ENCODE results near the gene WDR70. TPM values are rescaled to one million over a fixed set of nuclear protein-coding genes. Genes with fewer than 3 reads are reported as not detected.

Gene WDR70
- total RNA-seq, 4 donors from 2014 or later: 24.7 to 200 (median 29.9) TPM

DNA sequence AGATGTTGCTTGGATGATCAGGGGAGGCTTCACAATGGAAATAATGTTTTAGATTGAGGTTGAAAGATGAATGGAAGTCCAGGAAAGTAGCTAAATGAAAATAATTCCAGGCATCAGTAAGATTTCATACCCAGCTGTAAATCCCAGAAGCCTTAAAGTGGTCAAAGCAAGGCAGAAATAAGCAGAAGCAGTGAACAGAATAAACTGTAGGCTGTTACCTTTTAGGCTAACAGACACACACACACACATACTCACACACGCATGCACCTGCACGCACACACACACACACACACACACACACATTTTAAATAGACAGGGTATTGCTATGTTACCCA is 175.3 kb downstream of the WDR70 start:
- Histone ChIP-seq H3K36me3 (no peaks in the 10 kb centered on the region), H3K4me3 (no peak overlapping the region), H3K4me1 (peaks cover 0 to 14% (median 12%) of the 10 kb centered on the region in 4 donors), H3K27ac (peak overlapping the region in 3 of 4 donors; percentile 27 to 50 (median 30)), H3K27me3 (no peaks in the 10 kb centered on the region), H3K9me3 (no peaks in the 10 kb centered on the region)
- intact Hi-C loops (cut with DNase I; ENCODE audit: low total_unique reads): no loop called here
- in situ Hi-C loops (cut with MboI; ENCODE audit: low pct_ligation_motif_present in 1 of 4, low pct_unique_long_range_greater_than_20kb in 1 of 4, low sequenced_read_pairs in 3 of 4): loop anchor here in 1 of 4 donors (25.0 kb wide), 1 partner anchor 142 kb away; no protein-coding TSS in a partner anchor
- no peak for TF ChIP-seq POLR2A (IDR thresholded peaks at IDR 0.05)
- no peak for TF ChIP-seq EP300 (IDR thresholded peaks at IDR 0.05; ENCODE audit: low read depth)
- no peak for TF ChIP-seq POLR2AphosphoS5 (IDR thresholded peaks at IDR 0.05)
- TF ChIP-seq, protein P1, sequence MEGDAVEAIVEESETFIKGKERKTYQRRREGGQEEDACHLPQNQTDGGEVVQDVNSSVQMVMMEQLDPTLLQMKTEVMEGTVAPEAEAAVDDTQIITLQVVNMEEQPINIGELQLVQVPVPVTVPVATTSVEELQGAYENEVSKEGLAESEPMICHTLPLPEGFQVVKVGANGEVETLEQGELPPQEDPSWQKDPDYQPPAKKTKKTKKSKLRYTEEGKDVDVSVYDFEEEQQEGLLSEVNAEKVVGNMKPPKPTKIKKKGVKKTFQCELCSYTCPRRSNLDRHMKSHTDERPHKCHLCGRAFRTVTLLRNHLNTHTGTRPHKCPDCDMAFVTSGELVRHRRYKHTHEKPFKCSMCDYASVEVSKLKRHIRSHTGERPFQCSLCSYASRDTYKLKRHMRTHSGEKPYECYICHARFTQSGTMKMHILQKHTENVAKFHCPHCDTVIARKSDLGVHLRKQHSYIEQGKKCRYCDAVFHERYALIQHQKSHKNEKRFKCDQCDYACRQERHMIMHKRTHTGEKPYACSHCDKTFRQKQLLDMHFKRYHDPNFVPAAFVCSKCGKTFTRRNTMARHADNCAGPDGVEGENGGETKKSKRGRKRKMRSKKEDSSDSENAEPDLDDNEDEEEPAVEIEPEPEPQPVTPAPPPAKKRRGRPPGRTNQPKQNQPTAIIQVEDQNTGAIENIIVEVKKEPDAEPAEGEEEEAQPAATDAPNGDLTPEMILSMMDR (IDR thresholded peaks at IDR 0.05): no peak
- WGBS, 2 donors (ENCODE audit: low coverage in 1 of 2): 83 to 100% methylated on average over 2 of the region's 2 CpGs
- DNase-seq: no peak

DNA sequence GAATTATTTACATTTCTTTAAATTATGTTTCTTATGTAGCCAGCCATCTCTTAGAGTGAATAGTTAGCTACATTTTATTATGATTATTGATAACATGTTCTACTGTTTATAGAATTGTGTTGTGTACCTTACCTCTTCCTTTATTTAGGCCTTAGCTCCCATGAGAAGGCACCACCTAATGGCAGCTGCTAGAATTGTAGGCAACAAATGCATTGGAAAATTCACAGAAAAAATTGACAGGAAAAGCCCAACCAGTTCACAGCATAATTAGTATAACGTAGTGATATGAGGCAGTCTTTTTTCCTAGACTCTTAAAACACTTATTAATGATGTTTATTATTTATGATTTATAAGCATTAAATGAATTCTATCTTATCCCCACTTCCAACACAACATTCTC is 175.8 kb downstream of the WDR70 start:
- Histone ChIP-seq H3K27me3 (no peaks in the 10 kb centered on the region), H3K9me3 (no peaks in the 10 kb centered on the region), H3K4me3 (no peak overlapping the region), H3K36me3 (no peaks in the 10 kb centered on the region), H3K27ac (no peak overlapping the region), H3K4me1 (peaks cover 0 to 14% (median 12%) of the 10 kb centered on the region in 4 donors)
- WGBS, 2 donors (ENCODE audit: low coverage in 1 of 2): 0 to 70% methylated on average over 1 of the region's 1 CpG
- DNase-seq: no peak
- in situ Hi-C loops (cut with MboI; ENCODE audit: low pct_ligation_motif_present in 1 of 4, low pct_unique_long_range_greater_than_20kb in 1 of 4, low sequenced_read_pairs in 3 of 4) (loop anchor here in 1 of 4 donors (25.0 kb wide), 1 partner anchor 143 kb away; no protein-coding TSS in a partner anchor), intact Hi-C loops (cut with DNase I; ENCODE audit: low total_unique reads) (no loop called here)
- no peak for TF ChIP-seq POLR2A (IDR thresholded peaks at IDR 0.05)
- TF ChIP-seq, protein P1 (IDR thresholded peaks at IDR 0.05): peak in 4 of 5 experiments; percentile 16 to 36 (median 29)

DNA sequence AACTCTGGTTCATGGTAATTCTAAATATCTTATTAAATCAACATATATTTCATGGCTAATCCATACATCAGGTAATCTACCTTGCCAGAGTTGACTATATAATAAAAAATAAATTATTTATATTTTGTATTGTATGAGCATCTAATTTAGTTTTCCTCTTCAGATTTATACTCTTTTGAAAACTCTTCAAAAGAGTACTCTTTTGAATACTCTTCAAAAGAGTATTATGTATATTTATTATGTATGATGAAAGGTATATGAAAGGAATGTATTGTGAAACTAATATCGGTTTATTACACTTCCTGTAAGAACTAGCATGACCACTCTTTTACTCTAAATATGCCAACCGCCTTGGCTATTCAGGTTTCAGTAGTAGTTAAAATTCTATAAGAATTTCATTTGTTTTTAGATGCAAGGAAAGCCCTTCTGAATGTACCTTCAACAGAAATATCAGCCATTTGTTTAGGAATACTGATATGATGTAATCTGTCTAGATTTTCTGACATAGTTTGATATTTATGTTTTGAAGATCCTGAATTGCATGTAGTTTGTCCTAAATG is 178.7 kb downstream of the WDR70 start:
- intact Hi-C loops (cut with DNase I; ENCODE audit: low total_unique reads) (no loop called here), in situ Hi-C loops (cut with MboI; ENCODE audit: low pct_ligation_motif_present in 1 of 4, low pct_unique_long_range_greater_than_20kb in 1 of 4, low sequenced_read_pairs in 3 of 4) (loop anchor here in 1 of 4 donors (25.0 kb wide), 1 partner anchor 146 kb away; no protein-coding TSS in a partner anchor)
- no peak overlapping the region for H3K27ac ChIP-seq
- no peak overlapping the region for H3K4me3 ChIP-seq
- WGBS, 2 donors (ENCODE audit: low coverage in 1 of 2): 83 to 89% methylated on average over 2 of the region's 2 CpGs
- TF ChIP-seq POLR2AphosphoS5 (IDR thresholded peaks at IDR 0.05) (no peak), EP300 (IDR thresholded peaks at IDR 0.05; ENCODE audit: low read depth) (no peak), POLR2A (IDR thresholded peaks at IDR 0.05) (no peak)
- TF ChIP-seq, protein P1 (IDR thresholded peaks at IDR 0.05): no peak
- peaks cover 0 to 11% (median 8%) of the 10 kb centered on the region in 4 donors for H3K4me1 ChIP-seq
- H3K27me3 ChIP-seq: no peaks in the 10 kb centered on the region
- DNase-seq: no peak
- no peaks in the 10 kb centered on the region for H3K9me3 ChIP-seq
- H3K36me3 ChIP-seq: no peaks in the 10 kb centered on the region

DNA sequence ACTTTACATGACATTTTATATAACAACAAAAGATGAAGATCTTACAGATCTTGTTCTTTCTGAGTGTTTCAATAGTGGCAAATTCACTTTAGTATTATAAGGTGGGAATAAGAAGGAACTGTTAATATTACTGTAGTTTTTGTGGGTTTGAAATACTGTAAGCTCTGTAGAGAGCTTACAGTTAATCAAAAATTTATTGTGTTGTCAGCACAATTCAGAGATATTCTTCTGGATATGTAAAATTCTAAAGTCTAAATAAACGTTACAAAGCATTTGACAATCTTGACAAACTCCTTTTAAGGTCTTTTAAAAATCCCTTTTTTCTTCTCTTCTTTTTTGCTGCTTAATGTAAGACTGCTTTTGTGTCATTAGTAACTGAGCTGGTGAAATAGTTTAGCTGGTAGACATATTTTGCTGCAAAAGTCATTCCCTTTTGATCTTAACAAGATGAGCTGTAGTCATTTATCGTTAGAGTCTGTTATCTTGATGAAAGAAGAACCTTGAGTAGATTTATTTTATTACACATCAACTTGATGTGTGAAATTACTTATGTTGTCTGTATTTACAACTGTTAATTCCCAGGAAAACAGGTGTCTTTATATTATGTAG is 186.0 kb downstream of the WDR70 start:
- no peaks in the 10 kb centered on the region for H3K9me3 ChIP-seq
- no peak overlapping the region for H3K4me3 ChIP-seq
- 64 to 73% methylated on average over 2 of the region's 2 CpGs for WGBS, 2 donors (ENCODE audit: low coverage in 1 of 2)
- H3K27ac ChIP-seq: no peak overlapping the region
- in situ Hi-C loops (cut with MboI; ENCODE audit: low pct_ligation_motif_present in 1 of 4, low pct_unique_long_range_greater_than_20kb in 1 of 4, low sequenced_read_pairs in 3 of 4) (loop anchor here in 1 of 4 donors (25.0 kb wide), 1 partner anchor 153 kb away; no protein-coding TSS in a partner anchor), intact Hi-C loops (cut with DNase I; ENCODE audit: low total_unique reads) (no loop called here)
- TF ChIP-seq, protein P1 (IDR thresholded peaks at IDR 0.05): no peak
- TF ChIP-seq POLR2AphosphoS5 (IDR thresholded peaks at IDR 0.05) (no peak), EP300 (IDR thresholded peaks at IDR 0.05; ENCODE audit: low read depth) (no peak), POLR2A (IDR thresholded peaks at IDR 0.05) (no peak)
- H3K36me3 ChIP-seq: peaks cover 0 to 3% (median 0%) of the 10 kb centered on the region in 4 donors
- no peak for DNase-seq
- no peaks in the 10 kb centered on the region for H3K27me3 ChIP-seq
- peaks cover 0 to 23% (median 3%) of the 10 kb centered on the region in 4 donors for H3K4me1 ChIP-seq

Measured in transverse colon (tissue), 4 donors.